Heart left ventricle (tissue), 13 donors: ENCODE results near the gene MEX3B.

ENCODE experiments used
- POLR2A ChIP-seq, 2 donors: fragments of 450-650 bp; IDR thresholded peaks; one replicate each; pipeline ENCODE4 v1.6.1; 2017; ENCODE audit warnings: antibody characterized with exemption in 2 of 2, mild to moderate bottlenecking in 2 of 2, moderate library complexity in 2 of 2
- TF ChIP-seq, protein P1 (sequence below), 12 donors: fragments of 200-600 bp; sonication (generic) in 4 of 12; IDR thresholded peaks; one replicate each; pipeline versions ENCODE4 v1.5.0 to v1.8.0; 2018 to 2022; ENCODE audit warnings: antibody characterized with exemption in 12 of 12, mild to moderate bottlenecking in 5 of 12
- donor health status: ischemic (EF 13 %, LVEDD 7.1; RV severe dilation, severe dysfunction).
- donor health status: DM: no; HTN: yes; CAD: no.
- donor health status: DM: no; HTN: no; CAD: no.
- donor health status: ischemic (EF 25% LVEDD 6.9; RV normal size, moderate dysfunction).
- donor health status: ischemic (EF 25% LVEDD 5.7; RV mildly dilated, moderate dysfunction).
- donor health status: ischemic (EF 35%, LVEDD 5.7; RV mildly dilated, moderate dysfunction).
- donor health status: nonischemic (EF 11% LVEDD 7.7; RV severe dilation, severe dysfunction).
- donor health status: DM: yes; HTN: yes; CAD: no.
- donor health status: PGD.
- donor health status: ischemic (EF 29% LVEDD 5.4; RV normal size, mild dysfunction).
- donor health status: nonischemic (EF 23%, LVEDD 6.1; RV moderate dilation, normal function).

DNA sequence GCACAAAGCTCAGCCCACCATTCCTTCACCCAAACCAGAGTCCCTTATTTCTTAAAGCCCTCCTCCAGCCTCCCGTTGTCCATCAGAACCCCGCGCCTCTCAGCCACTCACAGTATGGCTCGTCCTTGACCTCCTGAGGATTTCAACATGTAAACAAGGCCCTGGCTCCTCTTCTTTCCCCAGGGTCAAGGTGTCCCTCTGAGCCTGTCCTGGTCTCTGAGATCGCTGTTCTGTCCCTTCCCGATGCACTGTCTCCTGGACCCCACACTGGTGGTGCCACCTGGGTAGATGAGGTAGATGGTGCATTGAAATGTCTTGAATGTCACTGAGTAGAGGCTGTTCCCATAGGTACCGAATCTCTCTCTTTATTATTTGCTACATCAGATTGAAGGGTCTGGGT is 32.9 kb downstream of the MEX3B start:
- TF ChIP-seq, protein P1, sequence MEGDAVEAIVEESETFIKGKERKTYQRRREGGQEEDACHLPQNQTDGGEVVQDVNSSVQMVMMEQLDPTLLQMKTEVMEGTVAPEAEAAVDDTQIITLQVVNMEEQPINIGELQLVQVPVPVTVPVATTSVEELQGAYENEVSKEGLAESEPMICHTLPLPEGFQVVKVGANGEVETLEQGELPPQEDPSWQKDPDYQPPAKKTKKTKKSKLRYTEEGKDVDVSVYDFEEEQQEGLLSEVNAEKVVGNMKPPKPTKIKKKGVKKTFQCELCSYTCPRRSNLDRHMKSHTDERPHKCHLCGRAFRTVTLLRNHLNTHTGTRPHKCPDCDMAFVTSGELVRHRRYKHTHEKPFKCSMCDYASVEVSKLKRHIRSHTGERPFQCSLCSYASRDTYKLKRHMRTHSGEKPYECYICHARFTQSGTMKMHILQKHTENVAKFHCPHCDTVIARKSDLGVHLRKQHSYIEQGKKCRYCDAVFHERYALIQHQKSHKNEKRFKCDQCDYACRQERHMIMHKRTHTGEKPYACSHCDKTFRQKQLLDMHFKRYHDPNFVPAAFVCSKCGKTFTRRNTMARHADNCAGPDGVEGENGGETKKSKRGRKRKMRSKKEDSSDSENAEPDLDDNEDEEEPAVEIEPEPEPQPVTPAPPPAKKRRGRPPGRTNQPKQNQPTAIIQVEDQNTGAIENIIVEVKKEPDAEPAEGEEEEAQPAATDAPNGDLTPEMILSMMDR (IDR thresholded peaks at IDR 0.05), result no peak
- TF ChIP-seq POLR2A (IDR thresholded peaks at IDR 0.05), result no peak
